ENCODE data around the gene EFCAB9. TPM values are rescaled to one million over a fixed set of nuclear protein-coding genes. Genes with fewer than 3 reads are reported as not detected.

Gene EFCAB9
- total RNA-seq: not detected
- not detected for polyA plus RNA-seq
- long read RNA-seq, donor 1: 0 reads
- long read RNA-seq, donor 2: 0 reads
- long read RNA-seq, donor 3: 0 reads
- long read RNA-seq, donor 4: 0 reads
- long read RNA-seq, donor 5: 0 reads
- long read RNA-seq, donor 6: 0 reads
- long read RNA-seq, donor 7: 0 reads
- long read RNA-seq, donor 8: 0 reads
- long read RNA-seq, donor 9: 0 reads
- long read RNA-seq, donor 10: 0 reads

GRCh38 chr5:172193872-172194271 lies at the start of gene EFCAB9:
EFCAB9 (plus strand) TSS chr5:172194172; CDS start chr5:172194173, 1 bp downstream.
- DNase-seq (ENCODE audit: low read depth in 6 of 9, low spot score in 9 of 9): no peak
- H3K4me1 ChIP-seq (ENCODE audit: control insufficient read depth in 2 of 2, insufficient read depth in 2 of 2, low read length in 2 of 2): peaks cover 0 to 7% of the 10 kb centered on the region in 2 donors
- H3K27ac ChIP-seq (ENCODE audit: low read depth in 1 of 2, low read length in 1 of 2): no peak within 1 kb of the TSS
- H3K36me3 ChIP-seq (ENCODE audit: control insufficient read depth in 2 of 2, insufficient read depth in 2 of 2, low read length in 1 of 2): no peaks in the 10 kb centered on the region
- peaks cover 0 to 6% of the 10 kb centered on the region in 2 donors for H3K27me3 ChIP-seq (ENCODE audit: control insufficient read depth in 2 of 2, insufficient read depth in 1 of 2, low read length in 1 of 2)
- H3K9me3 ChIP-seq (ENCODE audit: control insufficient read depth in 2 of 2, insufficient read depth in 1 of 2, low read length in 1 of 2): peaks cover 0 to 4% of the 10 kb centered on the region in 2 donors
- 94% methylated on average over 6 of the region's 6 CpGs for WGBS
- no peak within 1 kb of the TSS for H3K4me3 ChIP-seq (ENCODE audit: low read length in 2 of 2)

GRCh38 chr5:172144291-172144815 lies 49.6 kb upstream of the EFCAB9 start:
- no peak overlapping the region for H3K27ac ChIP-seq (ENCODE audit: low read depth in 1 of 2, low read length in 1 of 2)
- H3K36me3 ChIP-seq (ENCODE audit: control insufficient read depth in 2 of 2, insufficient read depth in 2 of 2, low read length in 1 of 2): peaks cover 36 to 42% of the 10 kb centered on the region in 2 donors
- peaks cover 0 to 9% of the 10 kb centered on the region in 2 donors for H3K4me1 ChIP-seq (ENCODE audit: control insufficient read depth in 2 of 2, insufficient read depth in 2 of 2, low read length in 2 of 2)
- DNase-seq (ENCODE audit: low read depth in 6 of 9, low spot score in 9 of 9): no peak
- no peaks in the 10 kb centered on the region for H3K9me3 ChIP-seq (ENCODE audit: control insufficient read depth in 2 of 2, insufficient read depth in 1 of 2, low read length in 1 of 2)
- WGBS: 94% methylated on average over 10 of the region's 10 CpGs
- H3K4me3 ChIP-seq (ENCODE audit: low read length in 2 of 2): no peak overlapping the region
- H3K27me3 ChIP-seq (ENCODE audit: control insufficient read depth in 2 of 2, insufficient read depth in 1 of 2, low read length in 1 of 2): no peaks in the 10 kb centered on the region

GRCh38 chr5:172144931-172145869 lies 48.8 kb upstream of the EFCAB9 start:
- no peaks in the 10 kb centered on the region for H3K27me3 ChIP-seq (ENCODE audit: control insufficient read depth in 2 of 2, insufficient read depth in 1 of 2, low read length in 1 of 2)
- no peaks in the 10 kb centered on the region for H3K9me3 ChIP-seq (ENCODE audit: control insufficient read depth in 2 of 2, insufficient read depth in 1 of 2, low read length in 1 of 2)
- H3K4me3 ChIP-seq (ENCODE audit: low read length in 2 of 2): no peak overlapping the region
- no peak overlapping the region for H3K27ac ChIP-seq (ENCODE audit: low read depth in 1 of 2, low read length in 1 of 2)
- DNase-seq (ENCODE audit: low read depth in 6 of 9, low spot score in 9 of 9): no peak
- H3K36me3 ChIP-seq (ENCODE audit: control insufficient read depth in 2 of 2, insufficient read depth in 2 of 2, low read length in 1 of 2): peaks cover 36 to 45% of the 10 kb centered on the region in 2 donors
- peaks cover 0 to 12% of the 10 kb centered on the region in 2 donors for H3K4me1 ChIP-seq (ENCODE audit: control insufficient read depth in 2 of 2, insufficient read depth in 2 of 2, low read length in 2 of 2)
- WGBS: 97% methylated on average over 15 of the region's 15 CpGs

DNA sequence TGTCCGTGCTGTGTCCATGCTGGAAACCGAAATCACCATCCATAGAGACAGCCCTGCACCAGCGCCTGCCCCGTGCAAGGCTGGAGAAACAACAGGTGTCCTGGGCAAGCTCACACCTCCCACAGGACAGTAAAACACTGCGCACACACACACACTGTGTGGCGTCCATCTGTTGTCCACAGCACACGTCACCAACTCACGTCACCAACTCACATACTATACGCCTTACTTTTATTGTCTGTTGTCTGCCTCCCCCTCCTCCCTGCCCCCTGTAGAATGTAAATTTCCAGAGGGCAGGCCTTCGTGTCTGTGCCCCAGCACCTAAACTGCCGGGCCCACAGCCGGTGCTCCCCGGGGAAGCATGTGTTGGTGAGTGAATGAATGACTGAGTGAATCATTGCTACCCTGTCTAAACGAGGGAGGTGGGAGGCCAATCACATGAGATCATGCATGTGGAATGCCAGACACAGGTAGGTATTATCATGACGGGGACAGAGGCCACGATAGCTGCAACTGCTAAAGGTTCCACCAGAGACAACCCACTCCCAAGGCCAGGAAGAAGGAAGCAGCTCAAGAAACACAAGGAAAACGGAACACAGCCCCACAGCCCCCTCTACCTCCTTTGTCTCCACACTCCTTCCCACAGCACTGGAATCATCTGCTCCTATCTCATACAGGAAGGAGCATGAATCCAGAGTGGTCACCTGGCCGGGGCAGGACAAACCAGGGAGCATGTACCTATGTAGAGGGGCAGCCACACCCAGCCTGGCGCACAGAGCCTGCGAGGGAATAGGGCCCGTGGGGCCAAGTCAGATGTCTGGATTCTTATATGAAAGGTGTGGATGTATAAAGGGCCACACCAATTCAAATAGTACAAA lies 47.9 kb upstream of the EFCAB9 start:
- Histone ChIP-seq H3K27me3 (ENCODE audit: control insufficient read depth in 2 of 2, insufficient read depth in 1 of 2, low read length in 1 of 2) (no peaks in the 10 kb centered on the region), H3K9me3 (ENCODE audit: control insufficient read depth in 2 of 2, insufficient read depth in 1 of 2, low read length in 1 of 2) (no peaks in the 10 kb centered on the region), H3K4me1 (ENCODE audit: control insufficient read depth in 2 of 2, insufficient read depth in 2 of 2, low read length in 2 of 2) (peaks cover 4 to 21% of the 10 kb centered on the region in 2 donors), H3K4me3 (ENCODE audit: low read length in 2 of 2) (no peak overlapping the region), H3K27ac (ENCODE audit: low read depth in 1 of 2, low read length in 1 of 2) (no peak overlapping the region), H3K36me3 (ENCODE audit: control insufficient read depth in 2 of 2, insufficient read depth in 2 of 2, low read length in 1 of 2) (peaks cover 33 to 45% of the 10 kb centered on the region in 2 donors)
- no peak for DNase-seq (ENCODE audit: low read depth in 6 of 9, low spot score in 9 of 9)
- 97% methylated on average over 21 of the region's 21 CpGs for WGBS

- WGBS: 98% methylated on average over 9 of the region's 9 CpGs
- H3K27me3 ChIP-seq (ENCODE audit: control insufficient read depth in 2 of 2, insufficient read depth in 1 of 2, low read length in 1 of 2): no peaks in the 10 kb centered on the region
- DNase-seq (ENCODE audit: low read depth in 6 of 9, low spot score in 9 of 9): no peak
- no peak overlapping the region for H3K4me3 ChIP-seq (ENCODE audit: low read length in 2 of 2)
- peaks cover 4 to 22% of the 10 kb centered on the region in 2 donors for H3K4me1 ChIP-seq (ENCODE audit: control insufficient read depth in 2 of 2, insufficient read depth in 2 of 2, low read length in 2 of 2)
- peaks cover 31 to 42% of the 10 kb centered on the region in 2 donors for H3K36me3 ChIP-seq (ENCODE audit: control insufficient read depth in 2 of 2, insufficient read depth in 2 of 2, low read length in 1 of 2)
- H3K9me3 ChIP-seq (ENCODE audit: control insufficient read depth in 2 of 2, insufficient read depth in 1 of 2, low read length in 1 of 2): no peaks in the 10 kb centered on the region
- no peak overlapping the region for H3K27ac ChIP-seq (ENCODE audit: low read depth in 1 of 2, low read length in 1 of 2)
Measured at GRCh38 chr5:172146748-172147092, 47.3 kb upstream of the EFCAB9 start.

GRCh38 chr5:172147857-172148256 lies 46.1 kb upstream of the EFCAB9 start:
- Histone ChIP-seq H3K4me1 (ENCODE audit: control insufficient read depth in 2 of 2, insufficient read depth in 2 of 2, low read length in 2 of 2) (peaks cover 4 to 22% of the 10 kb centered on the region in 2 donors), H3K27ac (ENCODE audit: low read depth in 1 of 2, low read length in 1 of 2) (no peak overlapping the region), H3K4me3 (ENCODE audit: low read length in 2 of 2) (no peak overlapping the region), H3K27me3 (ENCODE audit: control insufficient read depth in 2 of 2, insufficient read depth in 1 of 2, low read length in 1 of 2) (no peaks in the 10 kb centered on the region), H3K36me3 (ENCODE audit: control insufficient read depth in 2 of 2, insufficient read depth in 2 of 2, low read length in 1 of 2) (peaks cover 32 to 49% of the 10 kb centered on the region in 2 donors), H3K9me3 (ENCODE audit: control insufficient read depth in 2 of 2, insufficient read depth in 1 of 2, low read length in 1 of 2) (no peaks in the 10 kb centered on the region)
- WGBS: 94% methylated on average over 10 of the region's 10 CpGs
- no peak for DNase-seq (ENCODE audit: low read depth in 6 of 9, low spot score in 9 of 9)

- Histone ChIP-seq H3K9me3 (ENCODE audit: control insufficient read depth in 2 of 2, insufficient read depth in 1 of 2, low read length in 1 of 2) (no peaks in the 10 kb centered on the region), H3K27me3 (ENCODE audit: control insufficient read depth in 2 of 2, insufficient read depth in 1 of 2, low read length in 1 of 2) (no peaks in the 10 kb centered on the region), H3K36me3 (ENCODE audit: control insufficient read depth in 2 of 2, insufficient read depth in 2 of 2, low read length in 1 of 2) (peaks cover 32 to 49% of the 10 kb centered on the region in 2 donors), H3K27ac (ENCODE audit: low read depth in 1 of 2, low read length in 1 of 2) (no peak overlapping the region), H3K4me1 (ENCODE audit: control insufficient read depth in 2 of 2, insufficient read depth in 2 of 2, low read length in 2 of 2) (peaks cover 4 to 22% of the 10 kb centered on the region in 2 donors), H3K4me3 (ENCODE audit: low read length in 2 of 2) (no peak overlapping the region)
- WGBS: 99% methylated on average over 9 of the region's 9 CpGs
- no peak for DNase-seq (ENCODE audit: low read depth in 6 of 9, low spot score in 9 of 9)
Measured at GRCh38 chr5:172148381-172148780, 45.6 kb upstream of the EFCAB9 start.

- WGBS: 94% methylated on average over 3 of the region's 3 CpGs
- Histone ChIP-seq H3K4me1 (ENCODE audit: control insufficient read depth in 2 of 2, insufficient read depth in 2 of 2, low read length in 2 of 2) (peaks cover 4 to 22% of the 10 kb centered on the region in 2 donors), H3K36me3 (ENCODE audit: control insufficient read depth in 2 of 2, insufficient read depth in 2 of 2, low read length in 1 of 2) (peaks cover 34 to 54% of the 10 kb centered on the region in 2 donors), H3K27ac (ENCODE audit: low read depth in 1 of 2, low read length in 1 of 2) (no peak overlapping the region), H3K27me3 (ENCODE audit: control insufficient read depth in 2 of 2, insufficient read depth in 1 of 2, low read length in 1 of 2) (no peaks in the 10 kb centered on the region), H3K4me3 (ENCODE audit: low read length in 2 of 2) (no peak overlapping the region), H3K9me3 (ENCODE audit: control insufficient read depth in 2 of 2, insufficient read depth in 1 of 2, low read length in 1 of 2) (no peaks in the 10 kb centered on the region)
- no peak for DNase-seq (ENCODE audit: low read depth in 6 of 9, low spot score in 9 of 9)
Measured at GRCh38 chr5:172149073-172149472, 44.9 kb upstream of the EFCAB9 start.

Data from thymus (tissue), 14 donors.